ENCODE measurements around the gene ZCCHC2. TPM values are rescaled to one million over a fixed set of nuclear protein-coding genes. Genes with fewer than 3 reads are reported as not detected.

The ZCCHC2 gene
- total RNA-seq, 1 experiment from 2014 or later, result 20.6 TPM

DNA sequence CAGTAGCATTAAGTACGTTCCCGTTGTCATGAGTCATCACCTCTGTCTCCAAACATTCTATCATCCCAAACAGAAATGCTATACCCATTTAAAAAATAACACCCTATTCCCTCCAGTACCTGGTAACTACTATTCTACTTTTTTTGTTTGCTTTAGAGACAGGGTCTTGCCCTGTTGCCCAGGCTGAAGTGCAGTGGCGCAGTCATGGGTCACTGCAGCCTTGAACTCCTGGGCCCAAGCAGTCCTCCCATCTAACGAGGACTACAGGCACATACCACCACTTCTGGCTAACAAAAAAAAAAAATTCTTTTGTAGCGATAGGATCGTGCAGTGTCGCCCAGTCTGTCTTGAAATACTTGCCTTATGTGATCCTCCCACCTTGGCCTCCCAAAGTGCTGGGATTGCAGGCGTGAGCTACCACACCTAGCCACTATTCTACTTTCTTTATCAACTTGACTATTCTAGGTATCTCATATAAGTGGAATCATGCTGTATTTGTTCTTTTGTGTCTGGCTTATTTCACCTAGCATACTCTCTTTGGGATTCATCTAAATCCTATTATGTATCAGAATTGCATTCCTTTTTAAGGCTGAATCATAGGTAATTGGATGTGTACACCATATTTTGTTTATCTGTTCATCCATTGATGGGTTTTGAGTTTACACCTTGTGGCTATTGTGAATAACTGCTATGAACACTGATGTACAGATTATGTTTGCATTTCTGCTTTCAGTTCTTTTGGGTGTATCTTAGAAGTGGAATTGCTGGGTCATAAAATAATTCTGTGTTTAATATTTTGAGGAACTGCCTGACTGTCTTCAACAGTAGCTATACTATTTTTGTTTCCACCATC lies 14.4 kb downstream of the ZCCHC2 start:
- no peaks in the 10 kb centered on the region for H3K27me3 ChIP-seq (ENCODE audit: low read length)
- peaks cover 97% of the 10 kb centered on the region for H3K79me2 ChIP-seq (ENCODE audit: low read length)
- H3K9ac ChIP-seq (ENCODE audit: low read length), result no peak overlapping the region
- H3K4me2 ChIP-seq (ENCODE audit: low read depth, low read length, poor library complexity, severe bottlenecking), result no peak overlapping the region
- no peak overlapping the region for H2AFZ ChIP-seq (ENCODE audit: low read length)
- H3K27ac ChIP-seq (ENCODE audit: low read length), result no peak overlapping the region
- no peak overlapping the region for H3K4me3 ChIP-seq (ENCODE audit: low read length)
- H4K20me1 ChIP-seq (ENCODE audit: insufficient read depth, low read depth, low read length), result no peaks in the 10 kb centered on the region
- no peaks in the 10 kb centered on the region for H3K9me2 ChIP-seq (replicated peaks; ENCODE audit: insufficient read depth, low read length)
- no peak for DNase-seq
- no peaks in the 10 kb centered on the region for H3K9me3 ChIP-seq (ENCODE audit: low read length)
- H3K4me1 ChIP-seq (ENCODE audit: low read length), result peaks cover 22% of the 10 kb centered on the region
- peaks cover 26% of the 10 kb centered on the region for H3K36me3 ChIP-seq (ENCODE audit: insufficient read depth, low read length)

DNA sequence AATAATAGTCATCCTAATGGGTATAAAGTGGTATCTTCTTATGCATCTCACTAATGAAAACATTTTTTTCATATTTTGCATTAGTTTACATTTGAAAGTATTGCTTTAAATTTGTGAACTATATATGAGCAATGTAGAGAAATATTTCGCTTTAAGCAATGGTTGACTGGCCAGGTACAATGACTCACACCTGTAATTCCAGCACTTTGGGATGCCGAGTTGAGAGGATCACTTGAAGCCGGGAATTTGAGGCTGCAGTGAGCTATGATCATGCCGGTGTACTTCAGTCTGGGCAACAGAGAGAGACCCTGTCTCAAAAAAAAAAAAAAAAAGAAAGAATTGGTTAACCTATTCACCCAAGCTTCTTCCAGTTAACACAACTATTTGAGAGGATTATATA lies 15.1 kb downstream of the ZCCHC2 start:
- Histone ChIP-seq H3K9me3 (ENCODE audit: low read length) (no peaks in the 10 kb centered on the region), H3K9me2 (replicated peaks; ENCODE audit: insufficient read depth, low read length) (no peaks in the 10 kb centered on the region), H3K27me3 (ENCODE audit: low read length) (no peaks in the 10 kb centered on the region), H3K9ac (ENCODE audit: low read length) (no peak overlapping the region), H3K4me2 (ENCODE audit: low read depth, low read length, poor library complexity, severe bottlenecking) (no peak overlapping the region), H3K4me1 (ENCODE audit: low read length) (peaks cover 22% of the 10 kb centered on the region), H2AFZ (ENCODE audit: low read length) (no peak overlapping the region), H3K27ac (ENCODE audit: low read length) (no peak overlapping the region), H4K20me1 (ENCODE audit: insufficient read depth, low read depth, low read length) (no peaks in the 10 kb centered on the region), H3K4me3 (ENCODE audit: low read length) (no peak overlapping the region), H3K36me3 (ENCODE audit: insufficient read depth, low read length) (peaks cover 32% of the 10 kb centered on the region), H3K79me2 (ENCODE audit: low read length) (peaks cover 97% of the 10 kb centered on the region)
- DNase-seq, result no peak

DNA sequence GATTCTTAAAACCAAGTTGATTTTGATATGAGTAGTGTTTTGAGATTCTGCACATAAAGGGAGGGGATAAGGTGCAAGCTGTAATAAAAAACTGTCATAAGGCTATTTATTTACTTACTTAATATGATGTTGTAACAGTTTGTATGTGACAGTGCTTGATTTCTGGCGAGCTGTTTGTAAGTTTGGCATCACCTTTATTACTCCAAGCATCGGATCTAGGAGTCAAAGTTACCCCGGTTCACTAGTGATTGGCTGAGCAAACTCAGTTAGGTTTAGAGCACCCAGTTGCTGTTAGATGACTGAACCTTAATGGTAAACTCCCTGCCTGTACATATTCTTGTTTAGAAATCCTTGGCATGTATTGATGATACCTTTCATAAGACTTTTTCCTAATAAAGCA lies 16.1 kb downstream of the ZCCHC2 start:
- Histone ChIP-seq H3K4me3 (ENCODE audit: low read length) (no peak overlapping the region), H3K9ac (ENCODE audit: low read length) (no peak overlapping the region), H3K4me2 (ENCODE audit: low read depth, low read length, poor library complexity, severe bottlenecking) (no peak overlapping the region), H4K20me1 (ENCODE audit: insufficient read depth, low read depth, low read length) (no peaks in the 10 kb centered on the region), H3K9me3 (ENCODE audit: low read length) (no peaks in the 10 kb centered on the region), H3K9me2 (replicated peaks; ENCODE audit: insufficient read depth, low read length) (no peaks in the 10 kb centered on the region), H3K27ac (ENCODE audit: low read length) (no peak overlapping the region), H3K4me1 (ENCODE audit: low read length) (peaks cover 21% of the 10 kb centered on the region), H3K27me3 (ENCODE audit: low read length) (no peaks in the 10 kb centered on the region), H2AFZ (ENCODE audit: low read length) (no peak overlapping the region), H3K36me3 (ENCODE audit: insufficient read depth, low read length) (peaks cover 41% of the 10 kb centered on the region), H3K79me2 (ENCODE audit: low read length) (peaks cover 97% of the 10 kb centered on the region)
- no peak for DNase-seq

DNA sequence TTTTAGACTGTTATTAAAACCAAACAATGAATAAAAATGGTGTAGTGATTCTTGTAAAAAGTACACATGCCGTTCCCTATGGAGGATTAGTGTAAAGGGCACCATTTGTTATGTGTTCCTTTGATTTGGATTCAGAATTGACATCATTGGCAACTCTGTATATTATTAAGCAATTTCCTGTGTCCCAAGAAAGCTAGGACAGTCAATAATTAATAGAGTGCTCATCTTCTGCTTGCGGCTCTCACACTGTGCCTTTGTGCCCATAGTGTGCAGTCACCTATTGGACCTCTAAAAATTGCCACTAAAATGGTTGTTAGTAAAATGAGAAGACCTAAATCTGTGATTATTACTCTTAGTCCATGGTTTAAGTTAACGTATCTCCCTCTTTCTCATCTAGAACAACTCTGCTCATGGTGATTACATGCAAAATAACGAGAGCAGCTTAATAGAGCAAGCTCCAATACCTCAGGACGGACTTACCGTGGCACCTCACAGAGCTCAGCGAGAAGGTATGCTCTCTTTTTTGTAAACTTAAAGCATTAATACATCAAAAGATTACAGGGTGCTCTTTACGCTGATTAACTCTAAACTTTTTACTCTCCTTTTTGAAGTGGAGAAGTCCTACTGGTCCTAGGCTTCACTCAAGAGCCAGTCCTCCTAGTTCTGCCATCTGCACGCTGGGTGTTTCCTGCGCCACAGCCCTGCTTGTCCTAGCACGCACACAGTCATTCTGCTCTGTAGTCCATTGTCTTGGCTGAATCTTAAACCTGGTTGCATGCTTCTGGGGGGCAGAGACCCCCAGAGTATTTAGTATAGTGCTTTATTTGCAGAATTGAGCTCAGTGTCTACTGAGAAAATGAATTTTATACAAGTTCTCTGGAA lies 16.7 kb downstream of the ZCCHC2 start:
- no peak overlapping the region for H2AFZ ChIP-seq (ENCODE audit: low read length)
- no peak overlapping the region for H3K4me2 ChIP-seq (ENCODE audit: low read depth, low read length, poor library complexity, severe bottlenecking)
- H3K27me3 ChIP-seq (ENCODE audit: low read length), result no peaks in the 10 kb centered on the region
- H3K9me3 ChIP-seq (ENCODE audit: low read length), result no peaks in the 10 kb centered on the region
- H3K9me2 ChIP-seq (replicated peaks; ENCODE audit: insufficient read depth, low read length), result no peaks in the 10 kb centered on the region
- H3K4me1 ChIP-seq (ENCODE audit: low read length), result peaks cover 16% of the 10 kb centered on the region
- H4K20me1 ChIP-seq (ENCODE audit: insufficient read depth, low read depth, low read length), result no peaks in the 10 kb centered on the region
- peaks cover 97% of the 10 kb centered on the region for H3K79me2 ChIP-seq (ENCODE audit: low read length)
- H3K4me3 ChIP-seq (ENCODE audit: low read length), result no peak overlapping the region
- peaks cover 47% of the 10 kb centered on the region for H3K36me3 ChIP-seq (ENCODE audit: insufficient read depth, low read length)
- H3K27ac ChIP-seq (ENCODE audit: low read length), result no peak overlapping the region
- no peak for DNase-seq
- no peak overlapping the region for H3K9ac ChIP-seq (ENCODE audit: low read length)

DNA sequence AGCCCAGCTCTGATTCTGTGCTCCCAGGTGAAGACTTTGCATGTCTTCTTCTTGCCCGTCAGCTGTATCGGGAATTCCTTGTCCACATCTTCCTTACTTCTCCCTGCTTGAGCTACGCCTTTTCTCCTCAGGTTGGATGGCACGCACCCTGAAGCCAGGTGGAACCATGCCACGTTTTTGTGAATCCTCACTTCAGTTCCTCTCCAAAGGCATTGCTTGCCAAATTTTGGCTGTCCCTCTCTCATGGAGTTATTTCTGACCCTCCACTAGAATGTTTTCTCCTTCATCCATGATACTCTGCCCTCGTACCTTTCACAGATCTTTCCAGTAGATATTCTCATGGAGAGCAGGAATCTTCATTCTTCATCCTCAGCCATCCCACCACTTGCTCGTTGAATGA lies 20.2 kb downstream of the ZCCHC2 start:
- H3K9ac ChIP-seq (ENCODE audit: low read length), result no peak overlapping the region
- peaks cover 56% of the 10 kb centered on the region for H3K36me3 ChIP-seq (ENCODE audit: insufficient read depth, low read length)
- no peaks in the 10 kb centered on the region for H3K9me2 ChIP-seq (replicated peaks; ENCODE audit: insufficient read depth, low read length)
- no peak for DNase-seq
- H3K27ac ChIP-seq (ENCODE audit: low read length), result no peak overlapping the region
- H3K4me1 ChIP-seq (ENCODE audit: low read length), result no peaks in the 10 kb centered on the region
- H3K4me2 ChIP-seq (ENCODE audit: low read depth, low read length, poor library complexity, severe bottlenecking), result no peak overlapping the region
- H2AFZ ChIP-seq (ENCODE audit: low read length), result no peak overlapping the region
- no peaks in the 10 kb centered on the region for H3K27me3 ChIP-seq (ENCODE audit: low read length)
- no peaks in the 10 kb centered on the region for H3K9me3 ChIP-seq (ENCODE audit: low read length)
- H4K20me1 ChIP-seq (ENCODE audit: insufficient read depth, low read depth, low read length), result no peaks in the 10 kb centered on the region
- H3K79me2 ChIP-seq (ENCODE audit: low read length), result peaks cover 88% of the 10 kb centered on the region
- no peak overlapping the region for H3K4me3 ChIP-seq (ENCODE audit: low read length)

DNA sequence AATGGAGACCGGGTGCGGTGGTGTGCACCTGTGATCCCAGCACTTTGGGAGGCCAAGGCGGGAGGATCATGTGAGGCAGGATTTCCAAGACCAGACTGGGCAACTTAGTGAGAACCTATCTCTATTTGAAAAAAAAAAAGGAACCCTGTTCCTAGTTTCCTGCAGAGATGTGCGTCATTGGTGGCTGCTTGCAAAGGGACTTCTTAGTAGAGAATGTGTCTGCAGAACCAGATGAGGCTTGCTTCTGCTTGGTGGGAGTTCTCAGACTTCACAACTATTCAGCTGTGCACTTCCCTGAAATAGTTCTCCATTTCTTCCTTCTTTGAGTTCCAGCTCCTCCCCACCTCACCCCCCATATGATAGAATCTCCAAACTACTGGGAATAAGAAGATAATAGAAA lies 22.3 kb downstream of the ZCCHC2 start:
- no peak for DNase-seq
- H3K4me2 ChIP-seq (ENCODE audit: low read depth, low read length, poor library complexity, severe bottlenecking), result no peak overlapping the region
- no peaks in the 10 kb centered on the region for H3K9me2 ChIP-seq (replicated peaks; ENCODE audit: insufficient read depth, low read length)
- H4K20me1 ChIP-seq (ENCODE audit: insufficient read depth, low read depth, low read length), result no peaks in the 10 kb centered on the region
- no peak overlapping the region for H3K4me3 ChIP-seq (ENCODE audit: low read length)
- no peaks in the 10 kb centered on the region for H3K4me1 ChIP-seq (ENCODE audit: low read length)
- no peaks in the 10 kb centered on the region for H3K27me3 ChIP-seq (ENCODE audit: low read length)
- H3K79me2 ChIP-seq (ENCODE audit: low read length), result peaks cover 73% of the 10 kb centered on the region
- no peak overlapping the region for H2AFZ ChIP-seq (ENCODE audit: low read length)
- peaks cover 49% of the 10 kb centered on the region for H3K36me3 ChIP-seq (ENCODE audit: insufficient read depth, low read length)
- H3K9ac ChIP-seq (ENCODE audit: low read length), result no peak overlapping the region
- no peak overlapping the region for H3K27ac ChIP-seq (ENCODE audit: low read length)
- no peaks in the 10 kb centered on the region for H3K9me3 ChIP-seq (ENCODE audit: low read length)

DNA sequence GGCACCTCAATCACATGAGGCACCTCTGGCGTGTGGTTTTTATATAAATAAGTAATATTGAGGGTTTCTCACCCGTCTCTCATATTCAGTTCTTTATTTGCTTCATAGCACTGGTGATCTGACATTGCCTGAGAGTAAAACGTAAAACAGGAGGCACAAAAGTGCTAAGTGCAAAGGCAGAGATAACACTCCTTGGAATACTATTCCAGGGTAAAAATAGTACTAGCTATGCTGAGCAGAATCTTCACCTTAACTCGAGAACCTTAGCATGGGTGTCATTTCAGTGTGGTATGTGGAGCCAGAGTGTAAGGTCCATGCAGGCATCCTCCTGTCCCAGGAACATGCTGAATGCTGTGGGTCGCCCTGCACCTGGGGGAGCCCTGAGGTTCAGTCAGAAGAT lies 26.9 kb downstream of the ZCCHC2 start:
- Histone ChIP-seq H3K4me3 (ENCODE audit: low read length) (no peak overlapping the region), H2AFZ (ENCODE audit: low read length) (no peak overlapping the region), H3K36me3 (ENCODE audit: insufficient read depth, low read length) (peaks cover 23% of the 10 kb centered on the region; the same call in 1 of the 2 replicates), H3K27ac (ENCODE audit: low read length) (no peak overlapping the region), H3K9ac (ENCODE audit: low read length) (no peak overlapping the region), H4K20me1 (ENCODE audit: insufficient read depth, low read depth, low read length) (no peaks in the 10 kb centered on the region), H3K79me2 (ENCODE audit: low read length) (peaks cover 72% of the 10 kb centered on the region), H3K4me2 (ENCODE audit: low read depth, low read length, poor library complexity, severe bottlenecking) (no peak overlapping the region), H3K9me3 (ENCODE audit: low read length) (no peaks in the 10 kb centered on the region), H3K27me3 (ENCODE audit: low read length) (no peaks in the 10 kb centered on the region), H3K9me2 (replicated peaks; ENCODE audit: insufficient read depth, low read length) (no peaks in the 10 kb centered on the region), H3K4me1 (ENCODE audit: low read length) (peaks cover 13% of the 10 kb centered on the region)
- DNase-seq, result no peak

DNA sequence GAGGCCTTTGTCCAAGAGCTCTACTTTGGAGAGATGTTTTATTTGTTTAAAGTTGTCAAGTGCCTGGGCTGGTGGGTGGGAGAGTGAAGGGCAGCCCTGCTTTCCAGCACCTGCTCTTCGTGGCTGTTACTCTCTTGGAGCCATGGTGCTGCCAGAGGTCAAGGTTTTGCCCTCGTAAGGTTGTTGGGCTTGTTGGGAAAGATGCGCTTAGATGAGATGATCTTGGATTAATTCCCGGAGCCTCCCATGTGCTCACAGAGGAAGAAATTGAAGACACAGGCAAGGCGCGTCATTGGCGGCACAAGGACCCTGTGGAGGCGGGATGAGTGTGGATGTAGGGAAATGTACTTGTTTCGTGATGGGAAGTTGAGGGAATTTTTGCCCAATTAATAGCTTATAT lies 27.9 kb downstream of the ZCCHC2 start:
- H3K79me2 ChIP-seq (ENCODE audit: low read length), result peaks cover 69% of the 10 kb centered on the region
- H3K4me2 ChIP-seq (ENCODE audit: low read depth, low read length, poor library complexity, severe bottlenecking), result no peak overlapping the region
- H4K20me1 ChIP-seq (ENCODE audit: insufficient read depth, low read depth, low read length), result no peaks in the 10 kb centered on the region
- no peaks in the 10 kb centered on the region for H3K27me3 ChIP-seq (ENCODE audit: low read length)
- no peaks in the 10 kb centered on the region for H3K9me2 ChIP-seq (replicated peaks; ENCODE audit: insufficient read depth, low read length)
- H3K4me1 ChIP-seq (ENCODE audit: low read length), result peaks cover 13% of the 10 kb centered on the region
- DNase-seq, result no peak
- no peak overlapping the region for H3K27ac ChIP-seq (ENCODE audit: low read length)
- no peak overlapping the region for H3K9ac ChIP-seq (ENCODE audit: low read length)
- peaks cover 17% of the 10 kb centered on the region; the same call in 1 of the 2 replicates for H3K36me3 ChIP-seq (ENCODE audit: insufficient read depth, low read length)
- H2AFZ ChIP-seq (ENCODE audit: low read length), result no peak overlapping the region
- no peak overlapping the region for H3K4me3 ChIP-seq (ENCODE audit: low read length)
- H3K9me3 ChIP-seq (ENCODE audit: low read length), result no peaks in the 10 kb centered on the region
